Heart left ventricle (tissue), 16 donors: Measurements from ENCODE around the gene DNAJC18. TPM values are rescaled to one million over a fixed set of nuclear protein-coding genes. Genes with fewer than 3 reads are reported as not detected.
"Not testable (repeated sequence)": the region's sequence is repeated elsewhere in the genome, so short reads cannot be mapped to it uniquely, and the experiment has no call there.

Source experiments
- ATAC-seq, 4 donors: fragments of 200-7000 bp; cut with Tn5 transposase; one replicate each; pipeline ENCODE4 v1.9.1; 2020 to 2022; ENCODE audit warnings: moderate library complexity in 4 of 4, mild to moderate bottlenecking in 3 of 4, moderate number of reproducible peaks in 1 of 4
- DNase-seq, 5 donors: peaks; one replicate each; pipeline ENCODE4 v3.0.0-alpha.2; 2020
- H3K27ac ChIP-seq, 12 donors: fragments of 200-600 bp; sonication (generic) in 4 of 12; one replicate each; pipeline versions ENCODE4 v1.5.0 to v1.8.0; 2016 to 2022; ENCODE audit warnings: mild to moderate bottlenecking in 2 of 12
- H3K27me3 ChIP-seq, 9 donors: fragments of 200-600 bp; sonication (generic) in 2 of 9; one replicate each; pipeline versions ENCODE4 v1.5.1 to v1.8.0; 2016 to 2022; ENCODE audit warnings: mild to moderate bottlenecking in 3 of 9
- H3K36me3 ChIP-seq, 9 donors: fragments of 200-600 bp; sonication (generic) in 2 of 9; one replicate each; pipeline versions ENCODE4 v1.5.0 to v1.8.0; 2018 to 2022; ENCODE audit warnings: mild to moderate bottlenecking in 2 of 9
- H3K4me1 ChIP-seq, 12 donors: fragments of 200-600 bp; sonication (generic) in 4 of 12; one replicate each; pipeline versions ENCODE4 v1.5.0 to v1.8.0; 2016 to 2022; ENCODE audit warnings: mild to moderate bottlenecking in 3 of 12
- H3K4me3 ChIP-seq, 12 donors: fragments of 200-600 bp; sonication (generic) in 4 of 12; one replicate each; pipeline versions ENCODE4 v1.5.0 to v1.8.0; 2017 to 2022; ENCODE audit warnings: mild to moderate bottlenecking in 9 of 12, moderate library complexity in 4 of 12
- H3K9me3 ChIP-seq, 12 donors: fragments of 200-600 bp; sonication (generic) in 4 of 12; one replicate each; pipeline versions ENCODE4 v1.5.0 to v1.8.0; 2016 to 2022; ENCODE audit warnings: mild to moderate bottlenecking in 1 of 12
- POLR2A ChIP-seq, 2 donors: fragments of 450-650 bp; IDR thresholded peaks; one replicate each; pipeline ENCODE4 v1.6.1; 2017; ENCODE audit warnings: antibody characterized with exemption in 2 of 2, mild to moderate bottlenecking in 2 of 2, moderate library complexity in 2 of 2
- whole genome bisulfite sequencing, 4 donors: extraction: QIAGEN DNeasy Blood & Tissue Kit in 2 of 4; methylation state at CpG; one replicate each; pipeline versions ENCODE4 v1.1.5 to v1.1.7; 2013 to 2018; 5-methylcytosine and 5-hydroxymethylcytosine counted together
- intact Hi-C, 10 donors: fragments of 100-400 bp; cut with DNase I; formaldehyde crosslinking; loops; one replicate each; pipeline versions ENCODE4 v1.11.1 to v1.14.2; 2022
- polyA plus RNA-seq, 2 donors: library from polyadenylated mRNA; stranded (reverse); fragments of 200-250 nt; gene quantifications; one replicate each; pipeline ENCODE4 v1.2.3, GENCODE V29; 2013
- total RNA-seq, 9 donors: library from RNA; depleted of rRNA in 2 of 9; stranded (reverse); fragments of >200 nt in 2 of 9; fragmentation: NEBNext Ultra II Directional in 3 of 9; extraction: Animal tissue kit (Norgen Biotek cat#: 25700) in 3 of 9; gene quantifications; one replicate each; pipeline versions ENCODE4 v1.1.0 to v1.2.4, GENCODE V29; 2016 to 2023
- TF ChIP-seq, protein P1 (sequence below), 12 donors: fragments of 200-600 bp; sonication (generic) in 4 of 12; IDR thresholded peaks; one replicate each; pipeline versions ENCODE4 v1.5.0 to v1.8.0; 2018 to 2022; ENCODE audit warnings: antibody characterized with exemption in 12 of 12, mild to moderate bottlenecking in 5 of 12
- donor health status: ischemic (EF 13 %, LVEDD 7.1; RV severe dilation, severe dysfunction).
- donor health status: healthy with polysubstance abuse.
- donor health status: DM: no; HTN: yes; CAD: no.
- donor health status: DM: no; HTN: no; CAD: no.
- donor health status: ischemic (EF 25% LVEDD 6.9; RV normal size, moderate dysfunction).
- donor health status: ischemic (EF 25% LVEDD 5.7; RV mildly dilated, moderate dysfunction).
- donor health status: healthy.
- donor health status: DM: yes; HTN: yes; CAD: no.
- donor health status: ischemic (EF 35%, LVEDD 5.7; RV mildly dilated, moderate dysfunction).
- donor health status: nonischemic (EF 11% LVEDD 7.7; RV severe dilation, severe dysfunction).
- donor health status: DM: yes; HTN: yes; CAD: no.
- donor health status: PGD.
- donor health status: ischemic (EF 29% LVEDD 5.4; RV normal size, mild dysfunction).
- donor health status: nonischemic (EF 23%, LVEDD 6.1; RV moderate dilation, normal function).

Gene DNAJC18
- total and polyA plus RNA-seq, 11 donors, result 4.0 to 17.8 (median 9.1) TPM

DNA sequence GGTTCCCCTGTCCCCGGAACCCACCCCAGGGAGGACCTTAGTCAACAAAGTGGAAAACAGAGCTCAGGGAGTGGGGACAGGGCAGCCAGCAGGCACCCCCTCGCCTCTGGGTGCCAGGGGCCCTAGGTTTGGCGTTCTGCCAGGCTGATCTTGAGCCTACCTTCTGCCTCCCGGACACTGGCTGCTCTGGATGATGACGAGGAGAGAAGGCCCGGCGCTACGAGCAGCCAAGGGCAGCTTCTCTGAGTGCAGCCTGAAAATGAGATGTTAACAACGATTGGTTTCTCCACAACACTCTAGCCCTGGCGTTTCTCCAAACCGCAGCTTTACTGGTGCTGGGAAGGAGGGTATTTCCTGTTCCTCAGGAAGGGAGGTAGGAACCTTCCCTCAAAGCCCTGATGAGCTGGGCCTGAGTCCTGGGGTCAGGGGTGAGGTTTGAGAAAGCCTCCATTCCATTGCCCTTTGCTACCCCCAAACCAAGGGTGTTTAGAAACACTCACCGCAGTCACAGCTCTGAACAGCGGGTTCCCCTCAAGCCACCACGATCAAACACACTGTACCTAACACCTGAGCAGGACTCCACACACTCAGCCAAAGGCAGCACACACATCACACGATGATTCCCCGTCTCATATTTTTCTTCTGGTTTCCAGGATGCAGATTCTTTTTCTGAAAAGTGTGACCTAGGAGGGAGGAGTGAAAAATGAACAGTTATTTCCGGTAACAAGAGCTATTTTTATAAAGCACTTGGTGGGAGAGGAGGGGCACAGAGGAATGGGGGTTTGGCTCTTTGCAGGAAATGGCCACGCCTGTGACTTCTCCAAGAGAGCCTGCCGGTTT is 42.9 kb upstream of the DNAJC18 start, which contains the start of gene STING1:
Gene STING1 (minus strand): TSS at position 709 of the 840 bp plus-strand sequence. CDS start 1,054 bp downstream, outside the sequence.
- H3K36me3 ChIP-seq, result peaks cover 0 to 39% (median 33%) of the 10 kb centered on the region in 9 donors
- H3K4me3 ChIP-seq, result peak within 1 kb of the TSS; percentile 35 to 81 (median 62)
- TF ChIP-seq POLR2A (IDR thresholded peaks at IDR 0.05), result peak in 1 of 2 donors; percentile 25
- TF ChIP-seq, protein P1, sequence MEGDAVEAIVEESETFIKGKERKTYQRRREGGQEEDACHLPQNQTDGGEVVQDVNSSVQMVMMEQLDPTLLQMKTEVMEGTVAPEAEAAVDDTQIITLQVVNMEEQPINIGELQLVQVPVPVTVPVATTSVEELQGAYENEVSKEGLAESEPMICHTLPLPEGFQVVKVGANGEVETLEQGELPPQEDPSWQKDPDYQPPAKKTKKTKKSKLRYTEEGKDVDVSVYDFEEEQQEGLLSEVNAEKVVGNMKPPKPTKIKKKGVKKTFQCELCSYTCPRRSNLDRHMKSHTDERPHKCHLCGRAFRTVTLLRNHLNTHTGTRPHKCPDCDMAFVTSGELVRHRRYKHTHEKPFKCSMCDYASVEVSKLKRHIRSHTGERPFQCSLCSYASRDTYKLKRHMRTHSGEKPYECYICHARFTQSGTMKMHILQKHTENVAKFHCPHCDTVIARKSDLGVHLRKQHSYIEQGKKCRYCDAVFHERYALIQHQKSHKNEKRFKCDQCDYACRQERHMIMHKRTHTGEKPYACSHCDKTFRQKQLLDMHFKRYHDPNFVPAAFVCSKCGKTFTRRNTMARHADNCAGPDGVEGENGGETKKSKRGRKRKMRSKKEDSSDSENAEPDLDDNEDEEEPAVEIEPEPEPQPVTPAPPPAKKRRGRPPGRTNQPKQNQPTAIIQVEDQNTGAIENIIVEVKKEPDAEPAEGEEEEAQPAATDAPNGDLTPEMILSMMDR (IDR thresholded peaks at IDR 0.05), result no peak
- H3K9me3 ChIP-seq, result no peaks in the 10 kb centered on the region
- H3K4me1 ChIP-seq, result peaks cover 0 to 77% (median 43%) of the 10 kb centered on the region in 12 donors
- no peaks in the 10 kb centered on the region for H3K27me3 ChIP-seq
- intact Hi-C loops, result loop anchor here in 6 of 10 donors (2.0 to 10.0 kb wide), 6 partner anchors 21 to 47 kb away; partner anchors contain the start of gene DNAJC18 (in 3 of the 6)
- ATAC-seq (peak; percentile 52 to 77 (median 72)), DNase-seq (peak; percentile 84 to 92 (median 86))
- H3K27ac ChIP-seq, result peak within 1 kb of the TSS; percentile 86 to 98 (median 92)
- WGBS, 4 donors, result 1 to 3% (median 2%) methylated on average over 11 to 19 of the region's 19 CpGs

DNA sequence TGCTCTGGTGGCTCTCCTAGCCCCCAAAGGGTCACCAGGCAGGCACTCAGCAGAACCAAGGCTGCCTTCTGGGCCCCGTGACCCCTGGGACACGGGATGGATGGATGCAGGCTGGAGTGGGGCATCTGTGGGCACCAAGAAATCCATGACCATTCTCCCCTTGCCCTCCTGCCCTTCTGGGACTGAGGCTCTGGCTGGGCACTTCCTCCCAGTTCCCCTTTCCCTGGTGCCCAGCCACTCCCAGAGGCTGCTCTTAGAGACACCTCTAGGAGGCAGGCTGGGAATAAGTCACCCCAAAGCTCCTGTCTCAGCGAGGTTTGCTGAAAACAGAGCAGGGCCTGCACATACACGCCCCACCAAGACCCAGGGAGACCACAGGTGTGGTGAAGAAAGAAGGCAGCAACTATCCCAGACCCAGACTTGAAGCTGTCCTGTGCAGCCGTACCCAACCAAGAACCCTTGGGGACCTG is 42.3 kb upstream of the DNAJC18 start:
- no peaks in the 10 kb centered on the region for H3K9me3 ChIP-seq
- peaks cover 0 to 78% (median 43%) of the 10 kb centered on the region in 12 donors for H3K4me1 ChIP-seq
- H3K27ac ChIP-seq, result peak overlapping the region; percentile 86 to 98 (median 92)
- intact Hi-C loops, result loop anchor here in 6 of 10 donors (2.0 to 10.0 kb wide), 6 partner anchors 21 to 47 kb away; partner anchors contain the start of gene DNAJC18 (in 3 of the 6)
- peaks cover 0 to 45% (median 40%) of the 10 kb centered on the region in 9 donors for H3K36me3 ChIP-seq
- TF ChIP-seq, protein P1 (IDR thresholded peaks at IDR 0.05), result peak in 8 of 12 donors; percentile 11 to 48 (median 19)
- no peak for TF ChIP-seq POLR2A (IDR thresholded peaks at IDR 0.05)
- H3K27me3 ChIP-seq, result no peaks in the 10 kb centered on the region
- DNase-seq (peak in 3 of 5 donors; percentile 49 to 65 (median 51)), ATAC-seq (peak; percentile 45 to 60 (median 54))
- WGBS, 4 donors, result 8 to 24% (median 20%) methylated on average over 5 of the region's 5 CpGs
- H3K4me3 ChIP-seq, result peak overlapping the region; percentile 35 to 81 (median 62)

DNA sequence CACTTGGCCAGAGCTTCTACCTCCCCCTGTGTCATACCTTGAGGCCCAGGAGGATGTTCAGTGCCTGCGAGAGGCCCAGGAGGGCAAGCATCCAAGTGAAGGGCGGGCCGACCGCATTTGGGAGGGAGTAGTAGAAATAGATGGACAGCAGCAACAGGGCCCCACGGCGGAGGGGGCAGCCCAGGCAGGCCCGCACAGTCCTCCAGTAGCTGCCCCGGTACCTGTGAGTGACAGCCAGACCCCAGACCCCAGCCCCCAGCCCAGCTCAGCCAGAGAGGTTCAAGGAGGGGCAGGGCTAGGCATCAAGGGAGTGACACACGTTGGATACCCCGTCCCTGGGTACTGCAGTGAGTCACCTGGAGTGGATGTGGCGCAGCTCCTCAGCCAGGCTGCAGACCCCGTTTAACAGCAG is 41.8 kb upstream of the DNAJC18 start:
- TF ChIP-seq POLR2A (IDR thresholded peaks at IDR 0.05), result no peak
- TF ChIP-seq, protein P1 (IDR thresholded peaks at IDR 0.05), result no peak
- 20 to 80% (median 29%) methylated on average over 1 to 12 of the region's 12 CpGs for WGBS, 4 donors
- Histone ChIP-seq H3K27me3 (no peaks in the 10 kb centered on the region), H3K4me1 (peaks cover 0 to 81% (median 43%) of the 10 kb centered on the region in 12 donors), H3K36me3 (peaks cover 0 to 50% (median 45%) of the 10 kb centered on the region in 9 donors), H3K9me3 (no peaks in the 10 kb centered on the region), H3K27ac (peak overlapping the region; percentile 86 to 98 (median 92)), H3K4me3 (peak overlapping the region; percentile 35 to 81 (median 62))
- DNase-seq, result peak in 4 of 5 donors; percentile 58 to 72 (median 60)
- ATAC-seq, result peak in 3 of 4 donors; percentile 19 to 52 (median 48)
- intact Hi-C loops, result loop anchor here in 5 of 10 donors (5.0 to 10.0 kb wide), 3 partner anchors 36 to 46 kb away; partner anchors contain the start of gene DNAJC18 (in 2 of the 5)

DNA sequence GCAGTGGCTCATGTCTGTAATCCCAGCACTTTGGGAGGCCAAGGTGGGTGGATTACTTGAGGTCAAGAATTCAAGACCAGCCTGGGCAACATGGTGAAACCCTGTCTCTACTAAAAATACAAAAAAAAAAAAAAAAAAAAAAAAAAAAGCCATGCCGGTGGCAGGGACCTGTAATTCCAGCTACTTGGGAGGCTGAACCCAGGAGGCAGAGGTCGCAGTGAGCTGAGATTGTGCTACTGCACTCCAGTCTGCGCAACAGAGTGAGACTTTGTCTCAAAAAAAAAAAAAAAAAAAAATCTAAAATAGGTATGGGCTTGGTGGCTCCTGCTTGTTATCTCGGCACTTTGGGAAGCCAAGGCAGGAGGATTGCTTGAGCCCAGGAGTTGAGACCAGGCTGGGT is 40.4 kb upstream of the DNAJC18 start:
- DNase-seq, ATAC-seq, H3K27me3 ChIP-seq, H3K9me3 ChIP-seq, H3K4me3 ChIP-seq: not testable (repeated sequence)
- intact Hi-C loops, result loop anchor here in 5 of 10 donors (5.0 to 10.0 kb wide), 3 partner anchors 37 to 45 kb away; partner anchors contain the start of gene DNAJC18 (in 2 of the 5)
- WGBS, 4 donors, result 96 to 98% (median 96%) methylated on average over 4 of the region's 4 CpGs
- peaks cover 0 to 87% (median 49%) of the 10 kb centered on the region in 12 donors for H3K4me1 ChIP-seq
- H3K36me3 ChIP-seq, result peaks cover 0 to 62% (median 56%) of the 10 kb centered on the region in 9 donors
- peak overlapping the region in 1 of 12 donors; percentile 18 for H3K27ac ChIP-seq

DNA sequence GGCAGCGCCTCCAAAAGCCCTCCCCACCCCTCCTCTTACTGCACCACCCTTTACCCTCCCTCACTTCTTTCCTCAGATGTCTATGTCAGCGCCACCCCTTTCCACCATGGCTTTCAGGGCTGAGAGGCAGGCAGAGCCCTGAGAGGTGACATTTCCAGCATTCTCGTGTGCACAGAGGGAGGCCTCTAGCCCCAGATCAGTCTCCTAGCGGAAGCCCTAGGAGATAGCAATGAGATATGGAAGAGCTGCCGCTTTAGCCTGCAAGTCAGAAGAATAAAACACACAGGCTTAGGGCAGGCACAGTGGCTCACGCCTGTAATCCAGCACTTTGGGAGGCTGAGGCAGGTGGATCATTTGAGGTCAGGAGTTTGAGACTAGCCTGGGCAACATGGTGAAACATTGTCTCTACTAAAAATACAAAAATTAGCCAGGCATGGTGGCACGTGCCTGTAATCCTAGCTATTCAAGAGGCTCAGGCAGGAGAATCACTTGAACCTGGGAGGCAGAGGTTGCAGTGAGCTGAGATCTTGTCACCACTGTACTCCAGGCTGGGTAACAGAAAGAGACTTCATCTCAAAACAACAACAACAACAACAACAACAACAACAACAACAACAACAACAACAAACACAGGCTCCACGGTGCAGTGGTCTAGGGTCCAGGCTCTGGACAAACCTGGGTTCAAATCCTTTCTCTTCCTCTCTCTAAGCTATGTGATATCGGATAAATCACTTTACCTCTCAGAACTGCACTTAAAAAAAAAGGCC is 39.5 kb upstream of the DNAJC18 start:
- H3K9me3 ChIP-seq, intact Hi-C loops, H3K4me3 ChIP-seq, H3K27me3 ChIP-seq, ATAC-seq: not testable (repeated sequence)
- 56 to 65% (median 63%) methylated on average over 9 of the region's 9 CpGs for WGBS, 4 donors
- Histone ChIP-seq H3K27ac (peak overlapping the region in 3 of 12 donors; percentile 20 to 36 (median 33)), H3K36me3 (peaks cover 0 to 62% (median 56%) of the 10 kb centered on the region in 9 donors), H3K4me1 (peaks cover 0 to 87% (median 53%) of the 10 kb centered on the region in 12 donors)
- peak in 2 of 5 donors; percentile 8 to 16 for DNase-seq
